Mammary epithelial cell (primary cell): ENCODE data around the gene TRRAP.

Experiments used
- CTCF ChIP-seq, 2 donors: IDR thresholded peaks in 1 of 2; conservative IDR thresholded peaks in 1 of 2; 2 replicates each; pipeline ENCODE4 v1.5.1; 2011 to 2012; ENCODE audit warnings: inconsistent platforms in 2 of 2, low read length in 2 of 2, mild to moderate bottlenecking in 2 of 2, control low read depth in 1 of 2, low read depth in 1 of 2; ENCODE audit not compliant: insufficient read depth in 1 of 2; ENCODE audit errors: extremely low read depth in 1 of 2
- EZH2 ChIP-seq: IDR thresholded peaks from 2 replicates; pipeline ENCODE4 v1.6.1; 2012; ENCODE audit warnings: low read length, inconsistent platforms, borderline replicate concordance

DNA sequence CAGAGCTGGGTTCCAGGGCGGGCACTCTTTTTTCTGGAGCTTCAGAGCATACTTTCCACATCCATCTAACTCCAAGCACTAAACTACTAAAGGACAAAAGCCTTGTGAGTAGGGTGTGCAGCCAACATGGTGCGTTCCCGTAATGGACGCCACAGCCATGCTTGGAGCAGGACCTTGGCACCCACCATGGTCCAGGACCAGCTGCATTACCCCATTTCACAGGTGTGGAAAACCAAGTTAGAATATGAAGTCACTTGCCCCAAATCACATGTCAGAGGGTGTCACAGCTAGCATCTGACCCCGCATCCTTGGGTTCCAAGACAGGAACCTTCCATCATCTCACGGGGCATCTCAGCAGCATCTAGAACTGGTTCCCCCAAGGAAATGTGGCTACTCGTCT, 153.2 kb downstream of the TRRAP start:
- TF ChIP-seq EZH2 (no peak), CTCF (conservative IDR thresholded peaks at IDR 0.05 in 1 of 2, IDR thresholded peaks at IDR 0.05 in 1 of 2; ENCODE audit: extremely low read depth in 1 of 2, insufficient read depth in 1 of 2, low read depth in 1 of 2, low read length in 2 of 2) (no peak)
